ENCODE measurements around the gene FOXJ3.
A peak's percentile ranks its signal among the peaks of the same experiment; 100 is the strongest.

Gene FOXJ3

DNA sequence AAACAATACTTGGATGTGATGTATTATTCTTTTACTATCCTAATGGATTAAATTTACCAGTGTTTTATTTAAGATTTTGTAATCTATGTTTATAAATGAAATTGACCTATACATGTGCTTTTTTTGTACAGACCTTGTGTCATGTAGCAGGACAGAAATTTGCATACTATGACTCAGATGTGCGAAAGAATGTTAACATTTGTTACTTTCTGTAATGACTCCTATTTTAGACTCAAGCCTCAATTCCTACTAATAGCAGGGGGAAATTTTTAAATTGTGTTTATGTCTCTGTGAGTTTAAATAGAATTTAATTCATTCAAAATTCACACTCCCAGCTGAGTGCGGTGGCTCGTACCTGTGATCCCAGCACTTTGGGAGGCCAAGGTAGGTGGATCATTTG, 23.8 kb upstream of the FOXJ3 start:
- Mint-ChIP-seq H3K27ac (no peak overlapping the region), H3K36me3 (ENCODE audit: insufficient read depth) (peaks cover 3% of the 10 kb centered on the region), H3K4me1 (ENCODE audit: low read depth in 2 of 2) (no peaks in the 10 kb centered on the region), H3K9me3 (no peaks in the 10 kb centered on the region), H3K27me3 (peaks cover 11 to 21% of the 10 kb centered on the region in 2 donors), H3K4me3 (no peak overlapping the region)
- ATAC-seq (replicated peaks) (no peak), DNase-seq (no peak)

DNA sequence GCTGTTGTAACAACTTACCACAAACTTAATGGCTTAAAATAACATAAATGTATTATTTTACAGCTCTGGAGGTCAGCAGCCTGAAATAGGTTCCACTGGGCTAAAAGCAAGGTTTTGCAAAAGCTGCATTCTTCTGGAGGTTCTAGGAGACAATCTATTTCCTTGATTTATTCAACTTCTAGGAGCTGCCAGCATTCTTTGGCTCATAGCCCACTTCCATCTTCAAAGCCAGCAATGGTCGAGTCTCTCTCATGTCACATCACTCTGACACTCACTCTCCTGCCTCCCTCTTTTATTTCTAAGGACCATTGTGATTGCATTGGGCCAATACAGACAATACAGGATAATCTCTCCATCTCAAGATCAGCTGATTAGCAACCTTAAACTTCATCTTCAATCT, 15.1 kb upstream of the FOXJ3 start:
- H3K27me3 Mint-ChIP-seq: peaks cover 54 to 69% of the 10 kb centered on the region in 2 donors
- H3K4me3 Mint-ChIP-seq: no peak overlapping the region
- no peaks in the 10 kb centered on the region for H3K4me1 Mint-ChIP-seq (ENCODE audit: low read depth in 2 of 2)
- DNase-seq: no peak
- ATAC-seq (replicated peaks): no peak
- H3K27ac Mint-ChIP-seq: no peak overlapping the region
- H3K36me3 Mint-ChIP-seq (ENCODE audit: insufficient read depth): peaks cover 3% of the 10 kb centered on the region
- no peaks in the 10 kb centered on the region for H3K9me3 Mint-ChIP-seq

DNA sequence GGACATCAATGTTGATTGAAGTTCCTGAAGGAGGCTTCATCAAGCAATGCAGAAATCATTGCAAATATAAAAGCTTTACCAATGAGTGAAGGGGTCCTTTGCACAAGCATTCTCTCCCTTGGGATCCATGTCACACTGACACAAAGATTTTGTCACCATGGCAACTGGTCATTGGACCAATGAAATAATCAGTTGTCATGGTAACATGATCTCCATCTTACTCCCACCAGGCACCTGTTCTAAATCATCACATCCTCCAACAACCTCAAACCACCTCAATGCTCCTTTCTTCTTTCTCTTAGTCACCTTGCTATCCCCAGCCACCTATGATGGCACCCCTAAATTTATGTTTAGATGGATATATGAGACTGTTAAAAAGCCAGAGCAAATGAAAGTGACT, 13.5 kb upstream of the FOXJ3 start:
- no peak for ATAC-seq (replicated peaks)
- no peak overlapping the region for H3K27ac Mint-ChIP-seq
- H3K4me3 Mint-ChIP-seq: no peak overlapping the region
- no peaks in the 10 kb centered on the region for H3K9me3 Mint-ChIP-seq
- H3K4me1 Mint-ChIP-seq (ENCODE audit: low read depth in 2 of 2): no peaks in the 10 kb centered on the region
- no peaks in the 10 kb centered on the region for H3K36me3 Mint-ChIP-seq (ENCODE audit: insufficient read depth)
- H3K27me3 Mint-ChIP-seq: peaks cover 48 to 71% of the 10 kb centered on the region in 2 donors
- no peak for DNase-seq

DNA sequence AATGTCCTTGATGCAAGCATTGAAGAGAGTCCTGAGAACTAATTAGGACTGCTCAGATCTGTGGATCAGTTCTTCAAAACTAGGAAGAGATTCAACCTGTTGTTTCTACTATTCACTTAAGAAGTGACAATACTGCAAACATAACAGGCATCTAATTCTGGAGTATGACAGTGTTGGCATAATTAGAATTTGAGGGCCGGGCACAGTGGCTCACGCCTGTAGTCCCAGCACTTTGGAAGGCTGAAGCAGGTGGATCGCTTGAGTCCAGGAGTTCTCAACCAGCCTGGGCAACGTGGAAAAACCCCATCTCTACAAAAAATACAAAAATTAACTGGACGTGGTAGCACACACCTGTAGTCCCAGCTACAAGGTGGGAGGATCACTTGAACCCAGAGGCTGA, 8.0 kb upstream of the FOXJ3 start:
- no peak for DNase-seq
- no peaks in the 10 kb centered on the region for H3K4me1 Mint-ChIP-seq (ENCODE audit: low read depth in 2 of 2)
- no peaks in the 10 kb centered on the region for H3K36me3 Mint-ChIP-seq (ENCODE audit: insufficient read depth)
- peaks cover 23 to 26% of the 10 kb centered on the region in 2 donors for H3K27me3 Mint-ChIP-seq
- no peaks in the 10 kb centered on the region for H3K9me3 Mint-ChIP-seq
- no peak overlapping the region for H3K27ac Mint-ChIP-seq
- no peak for ATAC-seq (replicated peaks)
- H3K4me3 Mint-ChIP-seq: no peak overlapping the region

DNA sequence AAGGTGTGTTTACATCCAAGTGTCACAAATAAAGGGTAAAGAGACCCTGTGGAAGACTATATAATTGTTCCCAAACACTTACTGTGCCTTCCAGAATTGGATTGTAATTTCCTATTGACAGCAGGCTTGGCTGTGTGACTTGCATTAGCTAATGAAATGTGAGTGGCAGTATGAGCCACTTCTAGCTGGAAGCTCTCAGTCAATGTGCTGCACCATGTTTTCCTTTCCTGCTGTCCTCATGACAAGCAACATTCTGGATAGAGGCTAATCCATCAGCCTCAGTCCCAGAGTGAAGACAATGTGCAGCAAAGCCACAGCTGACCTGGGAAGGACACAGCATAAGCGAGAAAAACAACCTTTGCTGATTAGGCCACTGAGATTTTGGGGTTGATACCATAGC, 5.9 kb upstream of the FOXJ3 start:
- no peak for ATAC-seq (replicated peaks)
- Mint-ChIP-seq H3K27ac (no peak overlapping the region), H3K4me1 (ENCODE audit: low read depth in 2 of 2) (peaks cover 4 to 6% of the 10 kb centered on the region in 2 donors), H3K9me3 (no peaks in the 10 kb centered on the region), H3K27me3 (peaks cover 10% of the 10 kb centered on the region in 2 donors), H3K36me3 (ENCODE audit: insufficient read depth) (no peaks in the 10 kb centered on the region), H3K4me3 (no peak overlapping the region)
- no peak for DNase-seq

DNA sequence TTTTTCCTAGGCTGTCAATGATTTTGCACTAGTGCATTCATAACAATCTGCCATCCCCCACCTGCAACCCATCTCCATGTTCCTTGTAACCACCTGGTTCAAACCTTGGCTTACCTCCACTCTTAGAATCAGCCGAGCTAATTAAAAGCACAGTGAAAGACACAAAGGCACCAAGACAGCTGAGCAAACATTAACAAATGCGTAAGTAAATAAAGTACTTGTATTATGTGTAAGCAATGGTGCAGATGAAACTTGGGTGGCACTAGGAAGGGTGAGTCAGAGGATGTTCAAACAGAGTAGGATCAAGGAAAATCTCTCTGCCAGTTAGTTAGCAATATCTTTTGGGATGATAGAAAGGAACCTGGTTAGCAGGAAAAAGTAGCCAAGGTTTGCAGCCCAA, 5.1 kb upstream of the FOXJ3 start:
- Mint-ChIP-seq H3K4me1 (ENCODE audit: low read depth in 2 of 2) (peaks cover 9% of the 10 kb centered on the region in 2 donors), H3K36me3 (ENCODE audit: insufficient read depth) (no peaks in the 10 kb centered on the region), H3K9me3 (no peaks in the 10 kb centered on the region), H3K27ac (no peak overlapping the region), H3K27me3 (peaks cover 1 to 2% of the 10 kb centered on the region in 2 donors), H3K4me3 (no peak overlapping the region)
- DNase-seq: no peak
- no peak for ATAC-seq (replicated peaks)

DNA sequence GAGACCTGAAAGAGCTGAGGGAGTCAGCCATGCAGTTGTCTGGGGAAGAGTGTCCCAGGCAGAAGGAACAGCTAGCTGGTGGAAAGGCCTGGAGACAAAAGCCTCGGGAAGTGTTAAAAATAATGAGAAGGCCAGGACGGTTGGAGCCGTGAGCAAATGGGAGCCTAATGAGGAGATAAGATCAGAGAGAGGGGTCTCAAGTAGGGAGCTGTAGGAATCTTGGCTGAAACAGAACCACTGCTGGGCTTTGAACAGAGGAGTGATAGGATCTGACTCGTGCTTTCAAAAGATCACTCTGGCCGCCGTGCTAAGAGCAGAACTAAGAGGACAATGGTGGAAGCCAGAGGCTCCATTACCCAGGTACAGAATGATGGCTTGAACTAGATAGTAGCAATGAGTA, 1.9 kb upstream of the FOXJ3 start:
- H3K27ac Mint-ChIP-seq: no peak overlapping the region
- ATAC-seq (replicated peaks) (no peak), DNase-seq (no peak)
- H3K27me3 Mint-ChIP-seq: no peaks in the 10 kb centered on the region
- H3K4me1 Mint-ChIP-seq (ENCODE audit: low read depth in 2 of 2): peaks cover 25 to 31% of the 10 kb centered on the region in 2 donors
- H3K9me3 Mint-ChIP-seq: no peaks in the 10 kb centered on the region
- H3K36me3 Mint-ChIP-seq (ENCODE audit: insufficient read depth): peaks cover 3% of the 10 kb centered on the region
- no peak overlapping the region for H3K4me3 Mint-ChIP-seq

DNA sequence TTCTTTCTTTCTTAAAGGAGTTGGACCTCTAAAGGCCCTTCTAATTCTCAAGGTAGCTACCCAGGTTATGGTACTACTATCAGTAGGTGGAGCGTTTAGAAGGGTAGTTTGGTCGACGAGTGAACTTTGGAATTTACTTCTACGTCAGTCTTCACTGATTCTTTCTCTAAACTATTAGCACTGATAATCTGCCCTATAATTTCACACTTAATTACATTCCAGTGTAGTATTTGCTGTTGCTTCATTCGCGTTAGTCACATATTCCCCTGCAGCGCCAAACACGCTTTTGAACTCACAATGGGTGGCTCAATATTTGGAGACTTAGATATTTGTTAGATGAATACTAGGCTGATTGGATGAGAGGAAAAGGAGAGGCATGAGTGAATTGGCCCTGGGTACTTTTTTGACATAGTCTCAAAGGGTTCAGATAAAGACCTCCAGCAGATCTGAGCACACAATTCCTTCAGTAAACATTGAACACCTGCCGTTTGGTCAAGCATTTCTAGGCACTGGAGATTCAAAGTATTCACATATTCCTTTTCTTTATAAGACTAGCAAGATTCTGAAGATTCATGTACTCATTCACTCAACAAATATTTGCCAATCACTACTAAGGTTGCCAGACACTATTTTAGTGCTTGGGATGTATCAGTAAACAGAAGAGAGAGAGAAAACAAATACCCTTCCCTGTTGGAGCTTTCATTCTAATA, 929 bp upstream of the FOXJ3 start:
- peaks cover 27 to 34% of the 10 kb centered on the region in 2 donors for H3K4me1 Mint-ChIP-seq (ENCODE audit: low read depth in 2 of 2)
- no peaks in the 10 kb centered on the region for H3K9me3 Mint-ChIP-seq
- no peaks in the 10 kb centered on the region for H3K27me3 Mint-ChIP-seq
- H3K4me3 Mint-ChIP-seq: peak overlapping the region; percentile 84 to 88
- no peak for DNase-seq
- ATAC-seq (replicated peaks): no peak
- peaks cover 3% of the 10 kb centered on the region for H3K36me3 Mint-ChIP-seq (ENCODE audit: insufficient read depth)
- H3K27ac Mint-ChIP-seq: peak overlapping the region; percentile 90

DNA sequence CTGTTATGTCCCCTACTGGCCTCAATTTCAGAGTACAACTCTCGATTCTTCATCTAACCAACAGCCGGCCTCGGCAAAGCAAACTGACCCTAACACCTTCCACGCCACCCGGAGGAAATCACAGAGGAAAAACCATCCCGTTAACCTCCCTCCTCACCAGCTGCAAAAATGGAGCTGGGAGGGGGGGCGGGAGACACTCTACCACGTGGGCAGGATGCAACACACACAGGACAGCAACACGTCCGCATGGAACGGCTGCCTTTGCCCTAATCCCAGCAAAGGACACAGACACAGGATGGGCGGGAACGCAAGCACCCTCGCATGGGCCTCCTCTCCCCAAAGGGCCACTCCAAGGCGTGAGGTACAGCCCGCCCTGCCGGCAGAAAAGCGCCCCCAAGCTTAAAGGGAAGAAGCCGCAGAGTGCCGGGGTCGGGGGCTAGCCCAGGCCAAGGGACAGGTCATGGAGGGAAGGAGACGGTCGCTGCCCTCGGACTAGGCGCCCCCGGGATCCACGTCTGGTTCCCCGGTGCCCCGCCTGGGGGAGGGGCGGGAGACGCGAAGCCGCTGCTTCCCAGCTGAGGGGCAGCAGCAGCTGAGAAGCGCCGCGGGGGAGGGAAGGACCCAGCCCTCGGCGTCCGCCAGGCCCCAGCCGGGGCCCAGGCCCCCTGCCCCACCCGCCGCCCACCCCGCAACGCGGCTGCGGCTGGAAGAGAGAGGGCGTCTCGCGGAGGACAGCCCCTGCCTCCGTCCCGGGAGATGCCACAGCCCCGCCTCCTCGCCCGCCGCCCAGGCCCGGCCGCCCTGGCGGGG, 590 bp downstream of the FOXJ3 start:
- DNase-seq (peak in 1 of 3 experiments; percentile 18), ATAC-seq (replicated peaks) (peak; percentile 53)
- H3K27ac Mint-ChIP-seq: peak overlapping the region; percentile 90
- peak overlapping the region; percentile 88 to 90 for H3K4me3 Mint-ChIP-seq
- H3K4me1 Mint-ChIP-seq (ENCODE audit: low read depth in 2 of 2): peaks cover 36 to 39% of the 10 kb centered on the region in 2 donors
- H3K9me3 Mint-ChIP-seq: no peaks in the 10 kb centered on the region
- peaks cover 3% of the 10 kb centered on the region for H3K36me3 Mint-ChIP-seq (ENCODE audit: insufficient read depth)
- no peaks in the 10 kb centered on the region for H3K27me3 Mint-ChIP-seq

DNA sequence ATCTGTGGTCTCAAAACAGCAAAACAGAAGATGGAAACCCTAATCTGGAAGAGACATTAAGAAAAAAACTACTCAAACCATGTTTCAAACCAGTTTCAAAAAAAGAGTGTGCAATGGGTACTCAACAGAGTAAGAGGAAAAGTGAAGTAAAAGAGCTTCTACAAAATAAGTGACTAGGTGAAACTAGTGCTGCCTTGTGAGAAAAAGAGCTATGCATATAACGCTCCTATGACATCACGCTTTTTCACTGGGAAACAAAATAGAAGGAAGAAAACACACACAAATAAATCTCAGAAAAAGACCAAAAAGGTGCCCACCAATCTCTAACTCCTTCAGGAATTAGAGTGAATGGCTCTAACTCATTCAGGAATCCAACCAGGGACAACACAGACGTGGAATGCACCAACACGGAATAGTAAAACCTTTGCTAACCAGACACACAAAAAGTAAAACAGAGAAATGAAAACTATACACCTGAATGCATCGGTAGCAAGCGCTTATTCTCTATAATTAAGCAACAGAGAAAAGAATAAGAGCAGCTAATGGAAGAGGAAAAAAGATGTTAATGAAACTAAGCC, 1.3 kb downstream of the FOXJ3 start:
- DNase-seq (no peak), ATAC-seq (replicated peaks) (no peak)
- Mint-ChIP-seq H3K4me1 (ENCODE audit: low read depth in 2 of 2) (peaks cover 39 to 43% of the 10 kb centered on the region in 2 donors), H3K9me3 (no peaks in the 10 kb centered on the region), H3K27me3 (no peaks in the 10 kb centered on the region), H3K4me3 (peak overlapping the region; percentile 85 to 90), H3K27ac (peak overlapping the region; percentile 90), H3K36me3 (ENCODE audit: insufficient read depth) (peaks cover 3% of the 10 kb centered on the region)

DNA sequence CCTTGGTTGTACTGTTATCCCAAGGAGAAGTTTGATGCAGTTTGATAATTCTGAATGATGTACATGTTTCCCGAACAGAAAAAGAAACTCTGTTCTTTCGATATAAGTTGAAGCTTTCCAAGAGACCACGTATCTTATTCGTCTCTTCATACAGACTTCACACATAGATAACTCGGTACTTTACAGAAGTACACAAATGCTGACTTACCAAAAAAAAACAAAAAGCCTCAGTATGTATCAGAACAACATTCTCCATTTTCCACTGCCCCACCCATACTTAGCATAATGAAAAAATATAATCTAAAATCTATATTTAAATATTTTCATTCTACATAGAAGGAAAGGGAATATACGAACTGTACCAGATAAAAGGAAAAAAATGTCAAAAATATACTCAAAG, 2.2 kb downstream of the FOXJ3 start:
- Mint-ChIP-seq H3K4me1 (ENCODE audit: low read depth in 2 of 2) (peaks cover 39 to 49% of the 10 kb centered on the region in 2 donors), H3K9me3 (no peaks in the 10 kb centered on the region), H3K27me3 (no peaks in the 10 kb centered on the region), H3K27ac (peak overlapping the region in 1 of 2 donors; percentile 90), H3K36me3 (ENCODE audit: insufficient read depth) (peaks cover 3% of the 10 kb centered on the region), H3K4me3 (peak overlapping the region; percentile 85 to 90)
- no peak for DNase-seq
- no peak for ATAC-seq (replicated peaks)

DNA sequence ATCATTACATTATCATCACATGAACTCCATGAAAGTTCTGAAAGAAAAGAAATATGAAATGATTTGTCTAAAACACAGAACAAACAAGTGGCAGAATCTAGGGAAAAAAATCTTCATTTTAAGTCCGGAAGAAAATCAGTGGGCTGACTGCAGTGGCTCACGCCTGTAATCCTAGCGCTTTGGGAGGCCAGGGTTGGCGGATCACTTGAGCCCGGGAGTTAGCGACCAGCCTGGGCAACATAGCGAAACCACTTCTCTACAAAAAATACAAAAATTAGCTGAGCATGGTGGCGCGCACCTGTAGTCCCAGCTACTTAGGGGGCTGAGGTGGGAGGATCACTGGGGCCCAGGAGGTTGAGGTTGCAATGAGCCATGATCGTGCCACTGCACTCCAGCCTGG, 4.8 kb downstream of the FOXJ3 start:
- DNase-seq (no peak), ATAC-seq (replicated peaks) (no peak)
- Mint-ChIP-seq H3K27ac (peak overlapping the region; percentile 60 to 80), H3K4me3 (no peak overlapping the region), H3K9me3 (no peaks in the 10 kb centered on the region), H3K4me1 (ENCODE audit: low read depth in 2 of 2) (peaks cover 45 to 62% of the 10 kb centered on the region in 2 donors), H3K36me3 (ENCODE audit: insufficient read depth) (peaks cover 3% of the 10 kb centered on the region), H3K27me3 (no peaks in the 10 kb centered on the region)

DNA sequence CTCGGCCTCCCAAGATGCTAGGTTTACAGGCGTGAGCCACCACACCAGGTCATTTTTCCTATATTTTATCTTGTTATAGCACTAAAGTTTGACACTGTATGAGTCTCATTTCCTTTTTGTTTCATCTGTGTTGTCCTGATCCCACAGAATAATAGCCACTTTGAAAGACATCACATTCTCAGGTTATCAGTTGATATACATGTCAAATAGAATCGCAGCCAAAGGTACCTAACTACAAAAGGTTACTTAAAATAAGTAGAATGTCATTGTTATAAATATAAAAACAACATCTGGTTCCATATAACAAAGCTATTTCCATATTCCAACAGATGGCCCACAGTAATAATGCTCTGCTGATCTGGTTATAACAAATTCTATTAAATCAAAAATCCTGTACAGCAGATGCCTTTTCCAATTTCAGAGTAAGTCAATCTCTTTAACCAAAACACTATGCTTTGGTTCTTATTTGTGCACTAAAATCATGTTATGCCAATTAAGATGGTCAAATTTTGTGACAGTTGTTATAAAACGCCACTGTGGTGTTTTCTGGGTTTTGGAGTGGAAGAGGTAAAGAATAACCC, 6.0 kb downstream of the FOXJ3 start:
- no peaks in the 10 kb centered on the region for H3K27me3 Mint-ChIP-seq
- no peaks in the 10 kb centered on the region for H3K9me3 Mint-ChIP-seq
- no peak overlapping the region for H3K4me3 Mint-ChIP-seq
- no peak overlapping the region for H3K27ac Mint-ChIP-seq
- H3K36me3 Mint-ChIP-seq (ENCODE audit: insufficient read depth): peaks cover 1% of the 10 kb centered on the region
- ATAC-seq (replicated peaks) (no peak), DNase-seq (no peak)
- peaks cover 47 to 69% of the 10 kb centered on the region in 2 donors for H3K4me1 Mint-ChIP-seq (ENCODE audit: low read depth in 2 of 2)

Measured in effector memory CD8-positive, alpha-beta T cell (primary cell).